Neutrophil (primary cell): ENCODE results near the gene PRR7.

ENCODE experiments used
- H3K27ac ChIP-seq: fragments of 200-600 bp; sonication (generic); 2 replicates; pipeline ENCODE4 v1.5.1; 2016; ENCODE audit warnings: mild to moderate bottlenecking, moderate library complexity
- H3K27me3 ChIP-seq: fragments of 200-600 bp; sonication (generic); 2 replicates; pipeline ENCODE4 v1.6.0; 2016; ENCODE audit warnings: mild to moderate bottlenecking
- H3K36me3 ChIP-seq: fragments of 200-600 bp; sonication (generic); 2 replicates; pipeline ENCODE4 v1.5.1; 2017
- H3K4me1 ChIP-seq, 2 experiments: fragments of 200-600 bp in 1 of 2; sonication (generic) in 1 of 2; 1 replicate in 1 of 2; 2 replicates in 1 of 2; pipeline versions ENCODE4 v1.5.1 to v1.6.1; 2013 to 2016; ENCODE audit warnings: low read depth in 1 of 2, low read length in 1 of 2, mild to moderate bottlenecking in 1 of 2, moderate library complexity in 1 of 2; ENCODE audit not compliant: control insufficient read depth in 1 of 2, insufficient read depth in 1 of 2
- H3K4me3 ChIP-seq, 2 experiments: fragments of 200-600 bp in 1 of 2; sonication (generic) in 1 of 2; 1 replicate in 1 of 2; 2 replicates in 1 of 2; pipeline ENCODE4 v1.5.1; 2013 to 2016; ENCODE audit warnings: low read depth in 1 of 2, low read length in 1 of 2, mild to moderate bottlenecking in 1 of 2, moderate library complexity in 1 of 2
- H3K9me3 ChIP-seq: fragments of 200-600 bp; sonication (generic); 2 replicates; pipeline ENCODE4 v1.5.1; 2016
- TF ChIP-seq, protein P1 (sequence below): fragments of 200-600 bp; sonication (generic); IDR thresholded peaks from 2 replicates; pipeline ENCODE4 v1.5.1; 2016; ENCODE audit warnings: antibody characterized with exemption

The PRR7 gene

DNA sequence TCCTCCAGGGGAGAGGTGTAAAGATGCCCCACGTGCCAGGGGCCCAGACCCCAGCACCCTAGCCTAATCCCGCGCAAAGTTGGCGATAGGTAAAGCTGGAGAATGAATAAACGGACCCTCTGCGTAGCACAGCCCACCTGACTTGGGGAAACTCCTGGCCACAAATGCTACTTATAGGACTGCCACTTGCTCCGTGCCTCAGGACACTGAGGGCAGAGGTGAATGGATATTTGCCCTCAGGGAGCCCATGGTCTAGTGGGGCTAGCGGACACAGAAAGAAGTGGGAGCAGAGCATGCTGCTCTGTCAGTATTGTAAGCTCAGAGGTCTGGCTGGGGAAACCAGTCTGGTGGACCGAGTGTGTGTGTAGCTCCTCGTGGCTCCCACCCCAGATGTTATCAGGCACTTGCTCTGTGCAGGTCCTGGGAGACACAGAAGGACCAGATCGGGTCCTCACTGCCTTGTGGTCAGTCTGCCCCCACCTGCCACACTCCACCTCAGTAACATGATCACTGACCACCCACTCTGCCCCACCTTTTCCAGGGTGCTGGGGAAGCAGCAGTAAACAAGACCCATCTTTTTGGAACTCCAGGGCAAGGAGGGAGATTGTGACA lies 19.3 kb upstream of the PRR7 start:
- peaks cover 59 to 67% of the 10 kb centered on the region in 2 experiments for H3K4me1 ChIP-seq
- peak overlapping the region; percentile 98 for H3K27ac ChIP-seq
- H3K9me3 ChIP-seq, result no peaks in the 10 kb centered on the region
- peaks cover 23% of the 10 kb centered on the region for H3K36me3 ChIP-seq
- TF ChIP-seq, protein P1, sequence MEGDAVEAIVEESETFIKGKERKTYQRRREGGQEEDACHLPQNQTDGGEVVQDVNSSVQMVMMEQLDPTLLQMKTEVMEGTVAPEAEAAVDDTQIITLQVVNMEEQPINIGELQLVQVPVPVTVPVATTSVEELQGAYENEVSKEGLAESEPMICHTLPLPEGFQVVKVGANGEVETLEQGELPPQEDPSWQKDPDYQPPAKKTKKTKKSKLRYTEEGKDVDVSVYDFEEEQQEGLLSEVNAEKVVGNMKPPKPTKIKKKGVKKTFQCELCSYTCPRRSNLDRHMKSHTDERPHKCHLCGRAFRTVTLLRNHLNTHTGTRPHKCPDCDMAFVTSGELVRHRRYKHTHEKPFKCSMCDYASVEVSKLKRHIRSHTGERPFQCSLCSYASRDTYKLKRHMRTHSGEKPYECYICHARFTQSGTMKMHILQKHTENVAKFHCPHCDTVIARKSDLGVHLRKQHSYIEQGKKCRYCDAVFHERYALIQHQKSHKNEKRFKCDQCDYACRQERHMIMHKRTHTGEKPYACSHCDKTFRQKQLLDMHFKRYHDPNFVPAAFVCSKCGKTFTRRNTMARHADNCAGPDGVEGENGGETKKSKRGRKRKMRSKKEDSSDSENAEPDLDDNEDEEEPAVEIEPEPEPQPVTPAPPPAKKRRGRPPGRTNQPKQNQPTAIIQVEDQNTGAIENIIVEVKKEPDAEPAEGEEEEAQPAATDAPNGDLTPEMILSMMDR, result no peak
- H3K27me3 ChIP-seq, result no peaks in the 10 kb centered on the region
- H3K4me3 ChIP-seq, result peak overlapping the region; percentile 88 to 97

DNA sequence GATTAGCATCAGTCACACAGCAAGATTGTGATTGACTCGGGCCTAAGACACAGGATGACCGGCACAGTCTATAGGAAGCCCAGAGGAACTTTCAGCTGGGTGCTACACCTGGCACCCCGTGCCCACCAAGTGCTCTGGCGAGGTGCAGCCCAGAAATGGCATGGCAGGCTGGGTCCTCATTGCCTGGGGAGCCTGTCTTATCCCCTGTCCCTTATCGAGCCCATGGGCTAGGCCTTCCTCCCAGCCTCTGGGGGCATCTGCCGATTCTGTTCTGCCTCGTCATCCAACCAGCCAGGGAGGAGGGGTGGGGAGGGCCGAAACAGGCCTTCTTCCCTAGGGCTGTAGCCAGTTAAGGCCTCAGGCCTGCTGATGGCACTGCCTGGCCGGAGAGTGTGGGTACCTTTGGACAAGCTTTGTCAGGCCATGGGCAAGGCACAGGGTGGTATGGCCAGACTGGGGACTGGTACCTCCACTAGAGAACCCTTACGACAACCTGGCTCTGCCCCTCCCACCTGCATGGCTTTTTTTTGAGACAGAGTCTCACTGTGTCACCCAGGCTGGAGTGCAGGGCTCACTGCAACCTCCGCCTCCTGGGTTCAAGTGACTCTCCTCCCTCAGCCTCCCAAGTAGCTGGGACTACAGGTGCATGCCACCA lies 18.6 kb upstream of the PRR7 start:
- H3K4me3 ChIP-seq, result peak overlapping the region; percentile 88 to 97

DNA sequence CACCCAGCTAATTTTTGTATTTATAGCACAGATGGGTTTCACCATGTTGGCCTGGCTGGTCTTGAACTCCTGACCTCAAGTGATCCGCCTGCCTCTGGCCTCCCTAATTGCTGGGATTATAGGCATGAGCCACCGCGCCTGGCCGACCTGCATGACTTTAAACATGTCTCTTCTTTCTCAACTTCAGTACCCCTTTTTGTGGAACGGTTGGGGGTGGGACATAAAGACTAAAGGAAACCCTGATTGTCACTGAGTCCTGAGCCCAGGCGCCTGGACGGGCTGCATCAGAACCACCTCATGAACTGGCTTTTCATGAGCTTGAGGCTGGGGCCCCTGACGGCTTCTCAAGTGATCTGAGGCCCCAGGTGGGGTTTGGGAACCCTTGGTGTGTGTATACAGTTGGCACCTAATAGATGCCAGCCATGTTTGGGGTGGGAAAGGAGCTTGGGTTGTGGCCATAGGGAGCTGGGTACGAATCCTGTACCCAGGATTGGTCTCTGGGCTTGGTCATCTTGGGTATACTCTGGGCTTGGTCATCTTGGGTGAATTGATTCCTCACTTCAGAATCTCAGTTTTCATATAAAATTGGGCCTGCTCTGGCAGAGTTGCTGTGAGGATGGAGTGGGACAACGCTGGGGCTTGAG lies 17.9 kb upstream of the PRR7 start:
- Histone ChIP-seq H3K9me3 (no peaks in the 10 kb centered on the region), H3K4me1 (peaks cover 73 to 80% of the 10 kb centered on the region in 2 experiments), H3K36me3 (peaks cover 37% of the 10 kb centered on the region), H3K27me3 (no peaks in the 10 kb centered on the region), H3K27ac (peak overlapping the region; percentile 98), H3K4me3 (peak overlapping the region; percentile 88 to 97)
- TF ChIP-seq, protein P1, result no peak

More for the DNA sequence above, 18.6 kb upstream of the PRR7 start:
- H3K27me3 ChIP-seq, result no peaks in the 10 kb centered on the region
- peaks cover 66 to 74% of the 10 kb centered on the region in 2 experiments for H3K4me1 ChIP-seq
- peaks cover 30% of the 10 kb centered on the region for H3K36me3 ChIP-seq
- H3K27ac ChIP-seq, result peak overlapping the region; percentile 98
- no peaks in the 10 kb centered on the region for H3K9me3 ChIP-seq
- TF ChIP-seq, protein P1, result peak; percentile 39

DNA sequence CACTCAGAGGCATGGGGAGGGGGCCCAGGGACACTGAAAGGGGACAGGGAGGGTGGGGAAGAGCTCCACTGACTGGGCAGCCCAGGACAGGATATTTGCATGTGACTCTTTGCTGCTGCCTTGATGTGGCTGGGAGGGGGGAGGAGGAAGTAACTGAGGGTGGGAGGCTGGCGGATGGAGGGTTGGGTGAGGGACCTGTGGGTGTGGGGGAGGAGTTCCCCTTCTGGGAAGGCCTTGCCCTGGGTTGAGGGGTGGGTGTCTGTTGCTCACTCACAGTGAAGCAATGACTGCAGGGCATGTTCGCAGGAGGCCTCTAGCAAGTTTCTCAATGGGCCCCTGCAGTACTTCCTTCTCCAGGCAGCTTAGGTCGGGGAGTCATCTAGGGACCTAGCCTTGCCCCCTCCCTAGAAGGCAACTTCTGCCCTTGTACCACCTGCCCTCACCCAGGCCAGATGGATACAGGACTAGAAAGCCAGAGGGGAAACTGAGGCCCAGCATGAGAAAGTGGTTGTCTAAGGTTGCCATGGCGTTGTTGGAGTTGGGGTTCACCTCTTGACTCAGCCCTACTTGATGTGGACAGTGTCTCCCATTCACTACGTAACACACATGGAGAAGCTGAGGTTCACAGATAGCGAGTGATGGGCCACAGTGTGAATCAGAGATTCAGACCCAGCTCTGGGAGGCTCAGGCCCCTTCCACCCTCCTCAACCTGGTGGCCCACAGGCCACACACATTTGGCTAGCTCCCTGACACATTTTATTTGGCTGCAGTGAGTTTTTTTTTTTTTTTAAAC lies 17.2 kb upstream of the PRR7 start:
- Histone ChIP-seq H3K4me3 (peak overlapping the region; percentile 88 to 97), H3K36me3 (peaks cover 44% of the 10 kb centered on the region), H3K4me1 (peaks cover 80 to 85% of the 10 kb centered on the region in 2 experiments), H3K9me3 (no peaks in the 10 kb centered on the region), H3K27ac (peak overlapping the region; percentile 98), H3K27me3 (no peaks in the 10 kb centered on the region)
- TF ChIP-seq, protein P1, result peak; percentile 61
